GM19193 (cell line): Measurements from ENCODE around the gene PLPP7.

Experiments
- POLR2A ChIP-seq: IDR thresholded peaks from 4 replicates; pipeline ENCODE4 v1.6.1; 2011; ENCODE audit not compliant: insufficient read depth, insufficient read length; ENCODE audit errors: extremely low read depth

PLPP7 gene

DNA sequence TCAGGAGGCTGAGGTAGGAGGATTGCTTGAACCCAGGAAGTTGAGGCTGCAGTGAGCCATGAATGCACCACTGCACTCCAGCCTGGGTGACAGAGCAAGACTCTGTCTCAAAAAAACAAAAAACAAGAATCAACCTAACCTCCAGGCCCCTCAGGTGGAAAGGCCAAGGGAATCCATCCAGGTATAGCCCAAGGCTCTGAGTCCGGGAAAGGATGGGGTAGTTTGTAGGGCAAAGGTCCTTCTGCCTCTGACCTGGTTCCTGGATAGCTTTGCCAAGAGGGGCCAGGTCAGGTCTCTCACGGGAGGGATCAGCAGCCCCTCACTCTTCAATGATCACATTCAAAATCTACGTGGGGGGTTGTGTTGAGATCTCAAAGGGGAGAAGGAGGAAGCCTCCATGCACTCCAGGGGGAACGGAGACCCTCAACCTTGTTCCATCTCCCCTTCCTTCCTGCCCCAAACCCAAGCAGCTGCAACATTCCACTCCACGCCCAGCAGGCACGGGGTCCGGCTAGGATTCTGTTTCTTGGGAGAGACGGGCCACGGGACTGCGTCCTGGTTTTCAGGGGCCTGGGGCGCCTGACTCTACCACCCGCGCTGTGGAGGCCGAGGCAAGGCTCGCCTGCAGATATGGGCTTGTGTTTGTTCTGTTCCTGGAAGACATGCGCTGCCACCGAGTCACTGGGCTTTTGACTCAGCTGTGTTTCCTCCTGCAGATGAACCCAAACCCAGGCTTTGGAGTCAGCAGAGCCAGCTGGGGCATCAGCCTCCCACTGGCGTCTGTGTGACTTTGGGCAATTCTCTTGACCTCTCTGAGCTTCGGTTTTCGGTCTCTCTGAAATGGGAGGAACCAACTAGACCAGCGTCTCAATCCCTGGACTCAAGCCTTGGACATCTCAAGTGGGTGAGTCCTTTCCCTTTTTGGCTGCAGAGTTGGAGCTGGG lies 35.5 kb downstream of the PLPP7 start:
- TF ChIP-seq POLR2A = no peak

DNA sequence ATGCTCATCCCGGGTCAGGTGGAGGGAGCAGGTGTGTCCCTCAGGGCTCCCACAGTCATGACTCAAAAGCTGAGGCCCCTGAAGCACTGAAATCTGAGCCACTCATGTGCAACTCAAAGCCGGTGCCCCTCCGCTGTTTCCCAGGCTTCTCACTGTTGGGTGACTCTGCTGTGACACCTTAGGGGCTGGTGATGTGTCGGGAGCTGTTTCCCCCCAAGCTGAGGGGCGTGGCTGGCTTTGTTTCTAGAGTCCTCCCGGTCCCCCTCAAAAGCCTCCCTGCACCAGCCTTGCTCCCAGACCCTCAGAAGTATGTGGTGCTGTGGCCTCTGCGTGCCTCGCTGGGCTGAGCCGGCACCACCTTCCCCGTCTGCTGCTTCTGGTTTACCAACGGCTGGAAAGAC lies 39.7 kb downstream of the PLPP7 start:
- TF ChIP-seq POLR2A = no peak

DNA sequence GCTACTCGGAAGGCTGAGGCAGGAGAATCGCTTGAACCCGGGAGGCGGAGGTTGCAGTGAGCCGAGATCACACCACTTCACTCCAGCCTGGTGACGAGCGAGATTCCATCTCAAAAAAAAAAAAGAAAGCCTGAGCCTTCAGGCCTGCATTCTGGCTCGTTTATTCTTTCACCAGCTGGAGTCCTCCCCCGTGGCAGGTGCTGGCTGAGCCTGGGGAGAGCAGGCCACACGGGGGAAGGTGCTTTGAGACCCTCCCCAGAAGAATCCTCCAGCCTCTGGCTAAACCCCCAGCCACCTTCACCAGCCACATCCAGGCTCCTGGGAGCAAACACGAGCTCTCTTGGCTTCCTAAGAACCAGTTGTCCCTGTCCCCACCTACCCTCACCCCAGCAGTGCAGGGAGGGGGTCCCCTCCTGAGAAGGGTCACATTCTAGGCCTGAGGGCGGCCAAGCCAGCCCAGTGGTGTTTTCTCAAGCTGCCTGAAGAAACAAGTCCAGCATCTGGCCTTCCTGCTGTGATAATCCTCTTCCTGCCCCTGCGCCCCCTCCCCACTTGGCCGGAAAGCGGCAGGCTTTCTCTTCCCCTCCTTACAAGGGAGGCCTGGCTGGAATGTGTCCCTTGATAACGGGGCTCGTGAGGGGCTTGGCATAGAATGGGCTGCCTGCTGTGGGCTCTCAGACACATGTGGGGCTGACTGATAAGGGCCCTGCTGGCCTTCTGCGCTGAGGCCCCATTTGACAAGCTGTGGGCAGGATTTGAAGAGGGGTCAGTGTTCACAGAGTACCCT lies 41.5 kb downstream of the PLPP7 start:
- no peak for TF ChIP-seq POLR2A

DNA sequence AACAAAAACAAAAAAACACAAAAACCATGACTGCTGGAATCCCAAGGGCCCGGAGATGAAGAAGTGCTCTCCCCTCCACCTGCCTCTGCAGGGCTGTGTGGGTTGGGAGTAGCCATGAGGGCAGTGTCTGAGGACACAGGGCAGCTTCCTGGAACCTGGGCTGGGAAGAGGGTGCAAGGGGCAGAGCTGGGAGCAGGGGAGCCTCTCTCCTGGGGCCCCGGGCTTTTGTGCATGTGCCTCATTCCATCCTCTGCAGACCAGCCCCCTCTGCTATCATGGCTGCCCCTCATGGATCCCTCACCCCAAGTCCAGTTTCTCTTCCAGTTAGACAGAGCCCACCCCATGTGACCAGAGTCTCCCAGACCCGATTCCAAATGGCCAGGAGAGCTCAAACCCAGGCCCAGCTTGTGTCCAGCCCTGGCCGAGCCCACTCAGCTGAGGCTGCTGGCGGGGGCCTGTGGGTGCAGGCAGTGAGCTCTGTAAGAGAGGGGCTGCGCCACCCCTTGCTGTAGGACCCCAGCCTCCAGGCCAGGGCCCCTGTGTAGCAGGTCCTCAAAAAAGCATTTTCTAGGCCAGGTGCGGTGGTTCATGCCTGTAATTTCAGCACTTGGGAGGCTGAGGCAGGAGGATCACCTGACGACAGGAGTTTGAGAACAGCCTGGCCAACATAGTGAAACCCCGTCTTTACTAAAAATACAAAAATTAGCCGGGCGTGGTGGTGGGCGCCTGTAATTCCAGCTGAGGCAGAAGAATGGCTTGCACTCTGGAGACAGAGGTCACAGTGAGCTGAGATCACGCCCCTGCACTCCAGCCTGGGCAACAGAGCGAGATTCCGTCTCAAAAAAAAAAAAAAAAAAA lies 44.5 kb downstream of the PLPP7 start:
- no peak for TF ChIP-seq POLR2A

DNA sequence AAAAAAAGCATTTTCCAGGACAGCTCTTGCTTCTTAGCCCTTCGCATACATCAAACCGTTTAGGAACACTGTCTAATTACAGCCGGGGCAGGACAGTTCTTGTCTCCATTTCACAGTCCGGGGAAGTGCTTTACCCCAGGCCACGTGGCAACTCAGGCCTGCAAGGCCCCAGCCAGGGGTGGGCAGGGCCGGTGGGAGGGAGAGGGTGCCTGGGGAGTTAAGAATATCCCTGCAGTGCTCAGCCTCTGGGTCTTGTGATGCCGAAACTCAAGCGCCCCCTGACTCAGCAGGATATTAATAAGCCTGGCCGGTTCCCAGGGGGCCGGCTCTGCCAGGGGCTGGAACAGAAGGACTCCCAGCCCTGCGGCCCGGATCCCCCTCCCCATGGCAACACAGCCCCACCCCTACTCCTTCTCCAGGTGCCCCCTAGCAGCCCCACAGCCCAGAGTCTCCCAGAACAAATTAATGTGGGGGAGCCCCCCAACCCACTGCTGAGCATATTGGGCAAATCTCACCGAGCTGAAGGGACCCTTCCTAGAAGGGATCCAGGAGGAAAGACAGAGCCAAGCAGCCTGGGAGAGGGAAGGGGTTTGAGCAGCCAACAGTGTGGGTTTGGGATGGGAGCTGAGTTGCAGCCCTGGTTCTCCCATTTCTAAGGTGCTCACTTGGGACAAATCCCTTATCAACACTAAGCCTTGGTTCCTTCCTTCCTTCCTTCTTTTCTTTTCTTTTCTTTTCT lies 45.3 kb downstream of the PLPP7 start:
- no peak for TF ChIP-seq POLR2A

DNA sequence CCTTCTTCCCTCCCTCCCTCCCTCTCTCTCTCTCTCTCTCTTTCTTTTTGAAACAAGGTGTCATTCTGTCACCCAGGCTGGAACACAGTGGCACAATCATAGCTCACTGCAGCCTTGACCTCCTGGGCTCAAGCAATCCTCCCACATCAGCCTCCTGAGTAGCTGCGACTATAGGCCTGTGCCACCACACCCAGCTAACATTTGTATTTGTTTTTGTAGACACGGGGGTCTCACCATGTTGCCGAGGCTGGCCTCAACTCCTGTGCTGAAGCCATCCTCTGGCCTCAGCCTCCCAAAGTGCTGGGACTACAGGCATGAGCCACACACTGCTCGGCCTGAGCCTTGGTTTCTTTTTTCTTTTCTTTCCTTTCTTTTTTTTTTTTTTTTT lies 45.8 kb downstream of the PLPP7 start:
- TF ChIP-seq POLR2A = no peak

DNA sequence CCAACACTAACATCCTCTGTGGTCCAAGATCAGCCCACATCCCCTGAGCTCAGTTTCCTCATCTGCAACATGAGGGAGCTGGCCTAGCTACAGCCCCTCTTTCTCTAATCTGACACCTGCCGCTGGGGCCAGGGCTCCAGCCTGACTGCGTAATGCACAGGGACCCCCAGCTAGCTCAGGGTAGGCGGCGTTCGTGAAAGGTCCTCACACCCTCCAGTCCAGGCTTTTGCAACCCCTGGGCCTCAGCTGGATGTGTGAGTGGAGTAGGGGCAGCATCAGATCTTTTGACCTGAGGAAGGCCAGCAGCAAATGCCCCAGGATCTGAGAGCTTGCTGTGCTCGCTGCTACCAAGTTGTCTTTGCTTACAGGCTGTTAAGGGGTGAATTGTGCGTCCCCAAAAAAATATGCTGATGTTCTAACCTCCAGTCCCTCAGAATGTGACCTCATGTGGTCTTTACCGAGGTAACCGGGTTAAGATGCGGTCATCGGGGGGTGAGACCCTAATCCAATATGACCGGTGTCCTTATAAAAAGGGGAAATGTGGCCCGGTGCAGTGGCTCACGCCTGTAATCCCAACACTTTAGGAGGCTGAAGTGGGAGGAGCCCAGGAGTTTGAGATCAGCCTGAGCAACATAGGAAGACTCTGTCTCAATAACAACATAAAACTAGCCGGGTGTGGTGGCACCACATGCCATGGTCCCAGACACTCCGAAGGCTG lies 47.8 kb downstream of the PLPP7 start:
- no peak for TF ChIP-seq POLR2A

DNA sequence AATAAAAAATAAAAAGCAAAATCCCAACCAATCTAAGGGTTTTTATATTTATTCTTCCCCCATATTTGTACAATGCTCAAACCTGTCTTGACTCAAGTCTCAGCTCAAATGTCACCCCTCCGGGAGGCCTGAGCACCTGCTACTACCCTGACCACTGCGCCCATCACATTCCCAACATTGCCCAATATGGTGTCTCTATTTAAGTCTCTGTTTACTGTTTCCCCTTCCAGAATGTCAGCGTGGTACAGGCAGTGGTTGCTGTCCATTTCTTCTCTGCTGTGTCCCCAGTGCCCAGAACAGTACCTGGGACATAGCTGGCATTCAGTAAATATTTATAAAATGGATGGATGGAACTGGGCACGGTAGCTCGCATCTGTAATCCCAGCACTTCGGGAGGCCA lies 57.0 kb downstream of the PLPP7 start:
- no peak for TF ChIP-seq POLR2A

DNA sequence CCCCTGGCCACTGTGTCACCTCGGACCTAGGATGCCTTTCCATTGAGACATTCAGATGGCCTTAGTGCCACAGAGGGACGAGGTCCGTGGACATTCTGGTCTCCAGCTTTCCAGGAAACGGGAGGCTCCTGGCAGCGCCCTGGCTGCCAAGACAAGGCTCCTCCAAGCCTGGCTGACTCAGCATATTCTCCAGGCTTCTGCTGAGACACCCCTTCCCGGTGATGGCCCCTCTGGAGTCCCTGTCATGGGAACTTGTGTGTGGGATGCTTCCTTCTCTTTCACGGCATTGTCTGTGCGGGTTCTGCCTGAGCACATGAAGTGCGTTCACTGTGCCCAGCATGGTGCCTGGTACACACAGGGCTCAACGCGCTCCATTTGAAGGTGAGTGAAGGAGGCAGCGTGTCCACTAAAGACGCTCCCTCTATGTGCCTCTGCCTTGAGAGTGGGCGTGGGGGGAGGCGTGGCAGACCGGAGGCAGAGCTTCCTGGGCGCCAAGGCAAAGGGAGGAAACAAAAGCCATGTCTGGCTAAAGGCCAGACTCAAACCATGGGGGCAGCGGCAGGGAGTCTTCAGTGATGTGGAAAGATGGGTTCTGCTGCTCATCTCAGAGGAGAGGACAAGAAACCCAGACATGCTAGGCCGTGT lies 58.0 kb downstream of the PLPP7 start:
- TF ChIP-seq POLR2A = no peak

DNA sequence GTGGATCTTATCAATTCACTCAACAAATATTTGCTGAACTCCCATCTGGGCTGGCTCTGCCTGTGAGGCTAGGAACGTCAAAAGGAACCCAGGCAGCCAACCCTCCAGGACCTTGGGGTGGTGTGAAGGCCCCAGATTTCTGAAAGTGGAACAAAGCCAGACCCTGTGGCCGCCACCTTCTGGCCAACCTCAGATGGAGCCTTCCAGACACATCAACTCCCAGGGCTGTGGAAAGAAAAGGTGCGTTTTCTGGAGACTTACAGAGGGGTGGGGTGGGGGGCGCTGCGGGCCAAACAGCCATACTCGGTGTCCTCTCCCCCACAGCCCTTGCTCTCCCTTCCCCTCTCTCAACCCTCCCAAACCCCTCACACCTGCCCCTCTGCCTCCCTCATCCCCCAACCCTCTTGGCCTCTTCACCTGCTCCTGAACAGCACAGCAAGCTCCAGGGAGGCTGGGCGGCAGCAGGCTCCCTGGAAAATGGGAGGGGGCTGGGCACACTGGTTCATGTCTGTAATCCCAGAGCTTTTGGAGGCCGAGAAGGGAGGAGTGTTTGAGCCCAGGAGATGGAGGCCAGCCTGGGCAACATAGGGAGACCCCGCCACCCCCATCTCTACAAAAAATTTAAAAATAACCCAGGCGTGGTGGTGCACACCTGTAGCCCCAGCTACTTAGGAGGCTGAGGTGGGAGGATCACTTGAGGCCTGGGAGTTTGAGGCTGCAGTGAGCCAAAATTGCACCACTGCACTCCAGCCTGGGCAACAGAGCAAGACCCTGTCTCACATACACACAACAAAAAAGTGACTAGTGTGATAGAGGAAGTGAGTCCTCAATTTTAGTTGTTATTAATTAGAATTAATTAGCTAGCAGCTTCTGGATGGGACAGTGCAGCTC lies 59.4 kb downstream of the PLPP7 start:
- TF ChIP-seq POLR2A = no peak

DNA sequence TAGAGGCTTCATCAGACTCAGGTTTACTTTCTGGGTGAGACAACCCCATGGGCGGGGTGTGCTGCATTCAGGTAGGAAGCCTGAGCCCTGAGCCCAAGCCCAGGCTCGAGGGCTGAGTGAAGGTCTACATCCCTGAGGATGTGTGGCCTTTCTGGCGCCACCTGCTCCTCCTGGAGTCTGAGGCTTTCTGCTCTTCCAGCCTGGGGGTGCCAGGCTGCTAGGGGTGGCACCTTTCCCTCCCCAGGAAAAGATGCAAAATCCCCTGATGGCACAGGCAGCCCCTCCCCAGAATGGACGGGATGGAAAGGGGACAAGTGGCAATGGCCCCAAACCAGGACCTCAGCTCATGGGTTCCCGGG lies 60.0 kb downstream of the PLPP7 start:
- no peak for TF ChIP-seq POLR2A

DNA sequence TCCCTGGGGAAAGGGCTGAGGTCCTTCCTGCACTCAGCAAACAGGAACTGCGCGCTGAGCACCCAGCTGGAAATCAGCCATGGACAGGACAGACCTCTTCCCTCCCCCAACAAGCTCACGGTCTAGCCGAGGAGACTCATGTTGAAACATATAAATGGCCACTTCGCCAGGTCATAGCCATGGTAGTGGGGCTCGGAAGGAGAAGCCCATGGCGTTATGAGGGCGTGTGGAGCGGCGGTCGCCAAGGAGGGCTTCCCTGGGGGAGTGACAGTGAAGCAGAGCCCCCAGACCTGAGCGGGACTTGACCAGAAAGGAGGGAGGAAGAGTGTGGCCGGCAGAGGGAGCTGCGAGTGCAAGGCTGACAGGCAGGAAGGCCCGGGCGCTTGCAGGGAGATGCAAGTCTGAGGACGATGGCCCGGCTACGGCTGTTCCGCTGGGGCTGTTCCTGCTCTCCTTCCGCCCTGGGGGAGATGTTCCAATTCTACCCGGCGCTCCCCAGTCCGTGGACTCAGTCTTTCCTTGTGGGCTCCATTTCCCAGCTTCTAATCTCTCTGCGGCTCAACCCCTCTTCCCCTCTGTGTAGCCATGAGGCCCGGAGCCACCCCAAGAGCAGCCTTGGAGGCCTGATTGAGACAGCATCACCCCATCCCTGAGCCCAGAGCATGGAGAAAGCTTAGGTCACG lies 60.5 kb downstream of the PLPP7 start:
- TF ChIP-seq POLR2A = no peak
